GM18858 (cell line): ENCODE results near the gene TJP1.
"Not testable (repeated sequence)": the region's sequence is repeated elsewhere in the genome, so short reads cannot be mapped to it uniquely, and the experiment has no call there.

Experiments
- ATAC-seq: cut with Tn5 transposase; IDR thresholded peaks from one replicate; pipeline ENCODE4 v1.9.1; 2021; ENCODE audit not compliant: unreplicated experiment

Gene TJP1

GRCh38 chr15:29756358-29757267, 65.7 kb downstream of the TJP1 start:
- no peak for ATAC-seq

DNA sequence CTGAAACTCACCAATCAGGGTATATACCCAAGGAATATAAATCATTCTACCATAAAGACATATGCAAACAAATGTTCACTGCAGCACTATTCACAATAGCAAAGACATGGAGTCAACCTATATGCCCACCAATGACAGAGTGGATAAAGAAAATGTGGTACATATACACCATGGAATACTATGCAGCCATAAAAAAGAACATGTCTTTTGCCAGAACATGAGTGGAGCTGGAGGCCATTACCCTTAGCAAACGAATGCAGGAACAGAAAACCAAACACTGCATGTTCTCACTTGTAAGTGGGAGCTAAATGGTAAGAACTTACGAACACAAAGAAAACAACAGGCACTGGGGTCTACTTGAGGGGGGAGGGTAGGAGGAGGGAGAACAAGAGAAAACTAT, 68.3 kb downstream of the TJP1 start:
- not testable (repeated sequence) for ATAC-seq

DNA sequence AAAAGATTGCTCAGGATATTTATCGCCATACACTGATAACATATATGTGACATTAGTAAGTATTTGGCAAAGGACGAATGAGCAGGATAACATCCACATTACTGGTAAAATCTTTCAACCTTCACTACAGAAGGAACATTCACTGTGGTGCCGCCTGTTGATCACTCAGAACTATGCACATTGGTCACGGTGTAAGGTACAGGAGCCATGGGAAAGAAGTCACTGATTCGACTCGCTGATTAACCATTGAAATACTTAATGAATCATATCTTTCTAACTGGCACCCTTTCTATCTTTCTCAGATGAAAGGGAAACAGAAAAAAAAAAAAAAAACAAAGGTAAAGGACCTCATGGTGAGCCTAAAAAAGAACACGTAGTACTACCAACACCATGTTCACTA, 68.8 kb downstream of the TJP1 start:
- no peak for ATAC-seq

DNA sequence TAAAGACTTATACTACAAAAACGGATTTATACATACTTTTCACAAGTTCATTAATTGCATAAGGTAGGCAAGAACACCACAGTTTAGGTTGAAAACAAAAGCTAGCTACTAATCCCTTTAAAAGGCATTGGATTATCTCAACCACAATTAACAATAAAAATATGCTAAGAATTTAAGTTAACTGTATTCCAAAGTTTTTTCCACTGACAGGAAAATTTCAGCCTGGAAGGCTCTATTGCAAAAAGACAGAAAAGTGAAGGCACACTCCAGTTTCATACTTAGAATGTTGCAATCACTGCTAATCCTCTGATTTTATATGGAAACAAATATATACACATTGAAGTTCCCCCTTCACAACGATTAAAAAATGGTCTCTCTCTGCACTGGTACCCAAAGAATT, 71.5 kb downstream of the TJP1 start:
- ATAC-seq: no peak

DNA sequence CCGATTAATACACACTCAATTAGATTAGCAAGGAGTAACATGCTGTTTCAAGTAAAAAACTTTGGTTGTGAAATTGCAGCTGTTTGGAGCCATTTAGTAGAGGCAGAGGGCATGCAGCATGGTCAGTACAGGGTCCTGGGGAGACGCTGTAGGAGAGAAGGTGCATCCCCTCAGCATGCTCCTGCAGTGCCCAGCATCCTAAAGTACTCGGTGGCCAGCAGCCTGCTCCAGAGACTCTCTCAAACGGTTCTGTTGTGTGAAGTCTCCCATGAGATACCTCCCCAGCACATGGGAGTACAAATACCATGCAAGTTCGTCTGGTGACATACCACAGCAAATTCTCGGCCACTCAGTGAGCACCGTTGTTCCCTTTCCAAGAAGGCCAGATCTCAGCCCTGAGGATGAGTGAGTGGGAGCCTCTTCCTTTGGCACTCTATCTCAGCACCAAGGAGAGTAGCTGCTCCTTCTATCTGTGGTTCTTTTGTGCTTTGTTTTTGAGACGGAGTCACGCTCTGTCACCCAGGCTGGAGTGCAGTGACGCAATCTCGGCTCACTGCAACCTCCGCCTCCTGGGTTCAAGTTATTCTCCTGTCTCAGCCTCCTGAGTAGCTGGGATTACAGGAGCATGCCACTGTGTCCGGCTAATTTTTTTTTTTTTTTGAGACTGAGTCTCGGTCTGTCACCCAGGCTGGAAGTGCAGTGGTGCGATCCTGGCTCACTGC, 72.7 kb downstream of the TJP1 start:
- ATAC-seq: no peak

DNA sequence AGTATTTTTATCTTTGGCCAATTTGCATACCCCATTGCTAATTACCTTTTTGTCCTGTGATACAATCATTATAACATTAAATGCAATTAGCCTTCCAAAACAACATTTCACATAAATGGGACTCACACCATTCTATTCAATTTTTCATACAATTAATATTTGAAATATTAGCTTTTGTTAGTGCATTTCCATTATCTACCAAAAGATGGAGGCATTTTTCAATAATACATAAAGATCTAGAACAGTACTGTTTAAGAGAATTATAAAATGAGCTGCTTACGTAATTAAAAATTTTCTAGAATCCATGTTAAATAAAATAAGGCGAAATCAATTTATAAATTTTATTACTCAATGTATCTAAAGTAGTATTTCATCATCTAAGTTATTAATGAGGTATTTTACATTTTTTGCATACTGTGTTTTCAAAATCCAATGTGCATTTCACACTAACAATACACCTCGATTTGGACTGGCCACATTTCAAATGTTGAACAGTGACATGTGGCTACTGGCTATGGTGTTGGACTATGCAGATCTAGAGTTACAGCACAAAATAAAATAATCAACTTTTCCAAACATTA, 74.3 kb downstream of the TJP1 start:
- no peak for ATAC-seq

GRCh38 chr15:29743475-29743874, 78.8 kb downstream of the TJP1 start:
- ATAC-seq: no peak

- no peak for ATAC-seq
These were observed 81.5 kb downstream of the TJP1 start for GRCh38 chr15:29740692-29741311.

DNA sequence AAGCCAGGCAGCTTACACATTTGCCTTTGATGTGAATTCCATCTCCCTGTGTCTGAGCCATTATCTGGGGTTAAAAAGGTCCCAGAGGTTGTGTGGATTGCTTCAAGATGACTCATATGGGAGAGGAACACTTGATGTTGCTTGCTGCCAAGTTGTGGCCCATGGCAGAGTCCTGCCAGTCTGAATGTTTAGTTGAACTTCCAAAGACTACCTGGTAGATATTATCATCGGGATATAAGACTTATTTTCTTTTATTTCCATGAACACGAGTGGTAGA, 85.6 kb downstream of the TJP1 start:
- ATAC-seq: no peak

DNA sequence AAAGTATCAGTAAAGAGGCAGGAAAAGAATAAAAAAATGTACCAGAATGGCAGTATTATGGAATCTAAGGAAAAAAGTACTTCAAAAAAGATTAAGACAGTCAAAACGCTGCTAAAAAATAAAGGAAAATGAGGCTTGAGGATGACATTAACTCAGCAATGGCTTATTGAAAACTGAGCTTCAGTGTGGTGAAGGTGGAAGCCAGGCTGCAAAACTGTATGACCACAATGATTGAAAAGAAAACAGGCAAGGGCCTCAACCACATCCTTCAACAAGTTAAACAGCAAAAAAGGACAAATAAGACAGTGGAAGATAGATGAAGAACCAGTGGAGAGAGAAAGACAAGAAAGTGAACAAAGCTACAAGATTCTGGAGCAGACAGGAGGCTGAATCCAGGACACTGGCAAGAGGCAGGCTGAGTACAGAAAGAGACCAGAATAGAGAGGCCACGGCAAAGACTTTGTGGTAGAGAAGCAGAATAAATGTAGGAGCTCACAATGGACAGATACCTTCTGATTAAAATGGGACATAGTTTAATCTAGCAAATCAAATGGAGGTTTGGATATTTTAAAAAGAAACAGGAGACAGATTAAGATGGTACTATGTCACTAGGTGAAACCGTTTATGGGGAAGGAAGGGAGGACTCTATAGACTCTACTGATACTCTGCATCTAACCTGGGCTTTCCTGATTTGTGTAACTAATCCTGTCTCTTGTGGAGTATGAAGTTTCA, 86.1 kb downstream of the TJP1 start:
- no peak for ATAC-seq

GRCh38 chr15:29734917-29735572, 87.2 kb downstream of the TJP1 start:
- no peak for ATAC-seq

DNA sequence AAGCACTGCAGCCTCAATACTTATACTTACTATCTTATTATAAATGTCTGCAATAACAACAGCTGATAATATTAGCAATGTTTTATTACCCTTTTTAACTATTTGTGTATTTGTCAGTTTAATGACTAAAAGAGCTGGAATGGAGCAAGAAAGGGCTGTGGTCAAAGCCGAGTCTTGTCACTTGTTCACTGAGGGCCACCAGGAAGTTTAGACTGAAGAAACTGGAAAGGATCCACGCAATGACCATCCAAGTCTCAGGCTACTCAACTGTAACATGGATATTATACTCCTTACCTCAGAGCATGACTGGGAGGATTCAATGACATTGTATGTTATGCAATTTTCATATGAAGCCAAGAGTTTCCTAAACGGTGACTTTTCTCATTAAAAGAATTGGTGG, 90.4 kb downstream of the TJP1 start:
- no peak for ATAC-seq

DNA sequence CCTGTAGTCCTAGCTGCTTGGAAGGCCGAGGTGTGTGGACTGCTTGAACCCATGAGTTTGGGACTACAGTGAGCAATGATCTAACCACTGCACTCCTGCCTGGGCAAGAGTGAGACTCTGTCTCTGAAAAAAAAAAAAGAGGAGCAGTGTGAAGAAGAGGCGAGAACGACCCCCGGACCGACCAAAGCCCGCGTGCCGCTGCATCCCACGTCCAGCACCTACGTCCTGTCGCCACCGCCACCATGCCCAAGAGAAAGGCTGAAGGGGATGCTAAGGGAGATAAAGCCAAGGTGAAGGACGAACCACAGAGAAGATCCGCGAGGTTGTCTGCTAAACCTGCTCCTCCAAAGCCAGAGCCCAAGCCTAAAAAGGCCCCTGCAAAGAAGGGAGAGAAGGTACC, 91.8 kb downstream of the TJP1 start:
- ATAC-seq: not testable (repeated sequence)

DNA sequence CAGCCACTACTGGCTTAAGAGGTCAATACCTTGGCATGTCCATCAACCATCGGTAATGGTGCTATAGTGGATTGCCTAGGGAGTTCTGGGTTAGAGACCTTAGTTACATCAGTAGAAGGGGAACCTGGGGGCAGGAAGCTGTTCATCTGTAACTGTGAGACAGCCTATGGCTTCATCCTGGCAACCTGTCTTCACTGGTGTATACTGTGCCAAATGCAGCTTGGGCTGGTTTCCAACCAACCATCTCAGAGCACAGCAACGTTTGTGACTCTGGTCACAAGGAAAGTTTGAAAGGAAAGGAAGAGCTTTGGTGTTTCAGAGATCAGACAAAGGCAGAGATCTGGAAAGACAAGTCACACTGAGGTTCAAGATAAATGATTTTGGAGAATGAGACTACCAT, 93.8 kb downstream of the TJP1 start:
- no peak for ATAC-seq

DNA sequence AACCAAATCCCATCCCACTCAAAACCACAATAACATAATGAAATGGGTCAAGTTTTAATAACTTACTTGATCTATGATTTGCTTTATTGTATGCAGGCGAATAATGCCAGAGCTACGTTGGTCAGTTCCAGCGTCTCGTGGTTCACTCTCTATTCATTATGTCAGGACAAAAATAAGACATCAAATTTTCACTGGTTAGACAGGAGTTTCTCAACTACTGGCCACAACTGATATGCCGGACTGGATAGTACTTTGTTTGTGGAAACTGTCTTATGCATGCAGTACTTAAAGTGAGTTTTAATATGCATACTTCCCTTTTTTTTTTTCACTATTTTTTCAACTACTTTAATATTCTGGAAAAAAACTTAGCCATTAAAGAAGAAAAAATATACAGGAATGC, 94.4 kb downstream of the TJP1 start:
- no peak for ATAC-seq

DNA sequence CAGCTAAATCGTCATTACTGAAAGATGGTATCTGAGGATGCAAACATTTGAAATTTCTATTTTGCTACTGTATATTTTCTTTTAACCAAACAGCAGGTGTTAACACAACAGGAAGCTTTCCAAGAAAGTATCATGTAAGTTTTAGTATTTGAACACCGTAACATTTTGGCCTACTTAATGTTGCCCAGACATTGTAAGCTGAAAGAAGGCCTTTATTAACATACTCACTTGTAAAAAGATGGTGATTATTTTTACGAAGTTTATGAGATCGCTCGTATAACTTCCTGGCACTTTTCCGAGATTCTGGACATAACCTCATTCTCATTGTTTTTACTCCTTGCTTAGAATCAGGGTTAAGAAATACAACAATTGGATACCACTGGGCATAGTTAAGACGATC, 95.7 kb downstream of the TJP1 start:
- no peak for ATAC-seq

GRCh38 chr15:29724026-29724425, 98.2 kb downstream of the TJP1 start:
- no peak for ATAC-seq

DNA sequence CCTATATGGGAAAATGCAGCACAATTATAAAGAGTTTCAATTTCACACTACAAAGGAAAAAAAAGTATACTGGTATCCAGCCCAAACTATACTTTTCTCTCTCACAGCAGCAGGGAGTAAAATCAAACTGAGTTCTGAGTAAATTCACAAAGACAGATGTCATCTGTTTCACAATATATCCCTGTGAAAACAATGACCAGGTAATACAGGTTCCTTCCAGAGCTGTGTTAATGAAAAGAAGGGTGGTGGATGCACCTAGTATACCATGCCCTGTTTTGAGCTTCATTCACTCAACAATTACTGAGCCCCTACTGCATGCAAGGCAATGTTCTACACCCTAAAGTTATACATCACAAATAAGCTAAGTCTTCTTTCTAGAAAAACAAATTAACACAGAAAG, 108.5 kb downstream of the TJP1 start:
- no peak for ATAC-seq

DNA sequence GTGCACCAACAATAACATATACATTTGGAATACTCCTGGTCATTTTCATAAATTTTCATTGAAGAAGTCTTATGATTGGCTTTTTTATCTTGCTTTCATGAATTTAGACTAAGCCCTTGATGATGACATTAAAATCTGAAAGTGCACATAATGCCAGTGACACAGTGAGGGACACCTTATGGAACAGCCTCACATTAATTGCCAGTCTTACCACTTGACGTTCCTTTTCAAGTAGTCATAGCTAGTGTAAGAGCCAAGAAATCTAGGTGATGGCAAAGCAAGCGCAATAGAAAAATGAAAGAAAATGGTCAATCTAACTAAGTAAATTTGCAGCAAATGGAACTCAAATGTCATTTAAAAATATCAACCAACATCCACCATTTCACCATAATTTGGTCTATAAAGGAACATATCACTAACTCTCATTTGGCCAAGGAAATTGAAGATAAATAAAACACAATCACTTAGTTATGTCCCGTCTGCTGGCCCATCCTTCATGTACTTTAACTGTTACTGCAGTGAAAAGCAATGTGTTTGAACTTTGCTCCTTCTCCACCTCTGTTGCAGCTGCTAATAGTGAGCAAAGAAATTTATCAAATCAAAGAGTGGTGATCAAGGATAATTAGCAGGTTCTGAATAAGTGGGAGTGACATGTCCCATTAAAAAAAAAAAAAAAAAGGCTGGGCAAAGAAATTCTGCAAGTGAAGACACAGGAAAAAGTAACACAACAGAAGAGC, 110.0 kb downstream of the TJP1 start:
- ATAC-seq: no peak

GRCh38 chr15:29711531-29711930, 110.7 kb downstream of the TJP1 start:
- no peak for ATAC-seq
